Measurements from ENCODE around the gene ARMC12. TPM values are rescaled to one million over a fixed set of nuclear protein-coding genes. Genes with fewer than 3 reads are reported as not detected.

ARMC12 gene
- total RNA-seq, 1 donor from 2014 or later, result not detected

DNA sequence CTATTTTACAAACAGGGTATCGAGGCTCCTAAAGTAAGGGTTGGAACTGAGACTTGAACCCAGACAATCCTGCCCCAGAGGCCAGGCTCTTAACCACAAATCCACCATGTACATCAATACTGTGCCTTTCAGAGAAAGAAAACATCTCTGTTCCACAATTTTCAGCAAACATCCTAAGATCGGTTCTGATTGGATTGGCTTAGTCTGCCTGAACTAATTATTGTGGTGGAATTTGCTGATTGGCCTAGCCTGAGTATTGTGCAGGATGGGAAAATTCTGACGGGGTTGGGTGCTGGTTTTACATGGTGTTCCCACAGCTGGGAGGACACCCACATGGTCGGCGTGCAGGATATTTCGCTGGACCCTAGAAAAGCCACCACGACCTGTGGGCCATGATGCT is 43.9 kb downstream of the ARMC12 start, which contains the start of gene CLPSL1:
TSS of gene CLPSL1 (plus strand) at position 301 of the 400 bp plus-strand sequence. CDS start at position 393, 92 bp downstream.
- Histone ChIP-seq H3K4me1 (peaks cover 10% of the 10 kb centered on the region), H3K9me3 (no peaks in the 10 kb centered on the region), H3K36me3 (no peaks in the 10 kb centered on the region), H3K27me3 (no peaks in the 10 kb centered on the region), H3K27ac (no peak within 1 kb of the TSS), H3K4me3 (no peak within 1 kb of the TSS)
- intact Hi-C loops (cut with DNase I), result no loop called here
- DNase-seq (ENCODE audit: extremely low spot score in 2 of 2), result no peak
- TF ChIP-seq, protein P1, sequence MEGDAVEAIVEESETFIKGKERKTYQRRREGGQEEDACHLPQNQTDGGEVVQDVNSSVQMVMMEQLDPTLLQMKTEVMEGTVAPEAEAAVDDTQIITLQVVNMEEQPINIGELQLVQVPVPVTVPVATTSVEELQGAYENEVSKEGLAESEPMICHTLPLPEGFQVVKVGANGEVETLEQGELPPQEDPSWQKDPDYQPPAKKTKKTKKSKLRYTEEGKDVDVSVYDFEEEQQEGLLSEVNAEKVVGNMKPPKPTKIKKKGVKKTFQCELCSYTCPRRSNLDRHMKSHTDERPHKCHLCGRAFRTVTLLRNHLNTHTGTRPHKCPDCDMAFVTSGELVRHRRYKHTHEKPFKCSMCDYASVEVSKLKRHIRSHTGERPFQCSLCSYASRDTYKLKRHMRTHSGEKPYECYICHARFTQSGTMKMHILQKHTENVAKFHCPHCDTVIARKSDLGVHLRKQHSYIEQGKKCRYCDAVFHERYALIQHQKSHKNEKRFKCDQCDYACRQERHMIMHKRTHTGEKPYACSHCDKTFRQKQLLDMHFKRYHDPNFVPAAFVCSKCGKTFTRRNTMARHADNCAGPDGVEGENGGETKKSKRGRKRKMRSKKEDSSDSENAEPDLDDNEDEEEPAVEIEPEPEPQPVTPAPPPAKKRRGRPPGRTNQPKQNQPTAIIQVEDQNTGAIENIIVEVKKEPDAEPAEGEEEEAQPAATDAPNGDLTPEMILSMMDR (IDR thresholded peaks at IDR 0.05), result no peak
- TF ChIP-seq POLR2A (IDR thresholded peaks at IDR 0.05), result no peak
- TF ChIP-seq POLR2AphosphoS5 (IDR thresholded peaks at IDR 0.05; ENCODE audit: insufficient read depth in 1 of 2, low read depth in 1 of 2), result no peak

DNA sequence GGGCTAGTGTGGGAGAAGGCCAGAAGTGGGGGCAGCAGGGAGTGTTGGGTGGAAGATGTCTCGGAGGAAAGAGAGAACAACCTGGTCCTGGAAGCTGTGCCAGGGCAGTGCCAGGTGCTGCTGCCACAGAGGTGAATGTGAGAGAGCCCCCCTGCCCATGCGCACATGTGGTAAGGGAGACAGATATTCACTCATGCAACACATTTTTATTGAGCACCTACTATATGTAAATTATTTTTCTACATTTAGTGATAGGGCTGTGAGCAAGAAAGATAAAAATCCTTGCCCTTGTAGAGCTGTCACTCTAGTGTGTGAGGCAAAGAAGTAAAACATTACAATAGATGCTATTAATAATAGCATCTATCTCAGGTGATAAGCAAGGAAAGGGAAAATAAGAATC is 44.5 kb downstream of the ARMC12 start:
- intact Hi-C loops (cut with DNase I), result no loop called here
- Histone ChIP-seq H3K9me3 (no peaks in the 10 kb centered on the region), H3K4me3 (no peak overlapping the region), H3K27ac (no peak overlapping the region), H3K36me3 (no peaks in the 10 kb centered on the region), H3K27me3 (no peaks in the 10 kb centered on the region), H3K4me1 (peaks cover 9% of the 10 kb centered on the region)
- TF ChIP-seq POLR2AphosphoS5 (IDR thresholded peaks at IDR 0.05; ENCODE audit: insufficient read depth in 1 of 2, low read depth in 1 of 2) (no peak), POLR2A (IDR thresholded peaks at IDR 0.05) (no peak)
- TF ChIP-seq, protein P1 (IDR thresholded peaks at IDR 0.05), result no peak
- no peak for DNase-seq (ENCODE audit: extremely low spot score in 2 of 2)

DNA sequence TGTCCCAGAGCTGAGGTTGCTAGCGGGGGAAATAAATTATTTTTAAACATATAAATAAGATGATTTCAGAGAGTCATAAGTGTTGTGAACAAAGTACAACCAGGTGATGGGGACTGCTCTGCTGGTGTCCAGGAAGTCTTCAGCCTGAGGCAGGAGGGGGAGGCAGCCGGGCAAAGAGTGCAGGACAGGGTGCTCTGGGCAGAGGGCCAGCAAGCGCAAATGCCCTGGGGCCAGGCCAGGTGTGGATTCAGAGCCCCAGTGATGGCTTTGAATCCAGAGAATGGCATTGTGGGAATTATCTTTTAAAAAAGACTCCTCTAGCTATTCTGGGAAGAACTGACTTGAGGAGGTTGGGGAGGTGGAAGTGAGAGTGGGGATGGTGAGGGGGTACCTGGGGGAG is 45.6 kb downstream of the ARMC12 start:
- no peaks in the 10 kb centered on the region for H3K27me3 ChIP-seq
- H3K4me1 ChIP-seq, result no peaks in the 10 kb centered on the region
- H3K9me3 ChIP-seq, result no peaks in the 10 kb centered on the region
- TF ChIP-seq POLR2AphosphoS5 (IDR thresholded peaks at IDR 0.05; ENCODE audit: insufficient read depth in 1 of 2, low read depth in 1 of 2) (no peak), POLR2A (IDR thresholded peaks at IDR 0.05) (no peak)
- TF ChIP-seq, protein P1 (IDR thresholded peaks at IDR 0.05), result no peak
- intact Hi-C loops (cut with DNase I), result no loop called here
- no peak overlapping the region for H3K4me3 ChIP-seq
- no peak for DNase-seq (ENCODE audit: extremely low spot score in 2 of 2)
- H3K27ac ChIP-seq, result no peak overlapping the region
- no peaks in the 10 kb centered on the region for H3K36me3 ChIP-seq

DNA sequence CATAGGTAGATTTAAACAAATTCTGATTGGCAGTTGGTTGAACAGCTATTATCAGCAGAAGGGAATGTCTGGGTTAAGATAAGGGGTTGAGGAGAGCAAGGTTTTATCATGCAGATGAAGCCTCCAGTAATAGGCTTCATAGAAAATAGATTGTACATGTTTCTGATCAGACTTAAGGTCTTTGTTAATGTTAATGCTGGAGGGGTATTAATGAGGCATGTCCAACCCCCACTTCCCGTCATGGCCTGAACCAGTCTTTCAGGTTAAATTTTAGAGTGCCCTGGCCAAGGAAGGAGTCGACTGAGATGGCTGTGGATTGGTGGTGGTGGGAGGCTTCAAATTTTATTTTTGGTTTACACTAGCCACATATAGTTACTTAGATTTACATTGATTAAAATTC is 47.4 kb downstream of the ARMC12 start:
- Histone ChIP-seq H3K36me3 (no peaks in the 10 kb centered on the region), H3K27ac (no peak overlapping the region), H3K4me1 (no peaks in the 10 kb centered on the region), H3K4me3 (no peak overlapping the region), H3K9me3 (no peaks in the 10 kb centered on the region), H3K27me3 (no peaks in the 10 kb centered on the region)
- TF ChIP-seq POLR2A (IDR thresholded peaks at IDR 0.05) (no peak), POLR2AphosphoS5 (IDR thresholded peaks at IDR 0.05; ENCODE audit: insufficient read depth in 1 of 2, low read depth in 1 of 2) (no peak)
- TF ChIP-seq, protein P1 (IDR thresholded peaks at IDR 0.05), result no peak
- intact Hi-C loops (cut with DNase I), result no loop called here
- DNase-seq (ENCODE audit: extremely low spot score in 2 of 2), result no peak

DNA sequence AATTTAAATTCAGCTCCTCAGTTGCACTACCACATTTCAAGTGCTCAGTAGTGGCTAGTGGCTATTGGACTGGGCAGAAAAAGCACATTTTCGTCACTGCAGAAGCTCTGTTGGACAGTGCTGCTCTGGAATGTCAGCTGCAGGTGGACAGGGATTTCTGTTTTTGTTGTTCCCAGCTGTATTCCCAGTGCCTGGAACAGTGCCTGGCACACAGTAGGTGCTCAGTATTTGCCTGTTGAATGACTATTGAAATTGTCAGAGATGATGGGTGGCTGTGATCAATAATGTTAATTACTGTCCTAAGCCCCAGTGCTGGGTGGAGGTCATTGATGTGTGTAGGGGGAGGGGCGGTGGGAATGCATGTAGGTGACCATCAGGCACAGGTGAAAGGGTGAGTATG is 49.4 kb downstream of the ARMC12 start:
- no peaks in the 10 kb centered on the region for H3K27me3 ChIP-seq
- TF ChIP-seq, protein P1 (IDR thresholded peaks at IDR 0.05), result no peak
- TF ChIP-seq POLR2AphosphoS5 (IDR thresholded peaks at IDR 0.05; ENCODE audit: insufficient read depth in 1 of 2, low read depth in 1 of 2) (no peak), POLR2A (IDR thresholded peaks at IDR 0.05) (no peak)
- DNase-seq (ENCODE audit: extremely low spot score in 2 of 2), result no peak
- no peak overlapping the region for H3K4me3 ChIP-seq
- intact Hi-C loops (cut with DNase I), result no loop called here
- no peaks in the 10 kb centered on the region for H3K4me1 ChIP-seq
- H3K9me3 ChIP-seq, result no peaks in the 10 kb centered on the region
- H3K27ac ChIP-seq, result no peak overlapping the region
- no peaks in the 10 kb centered on the region for H3K36me3 ChIP-seq
